Endothelial cell (in vitro differentiated cells): ENCODE measurements around the gene UBC. TPM values are rescaled to one million over a fixed set of nuclear protein-coding genes. Genes with fewer than 3 reads are reported as not detected.
"Not testable (repeated sequence)": the region's sequence is repeated elsewhere in the genome, so short reads cannot be mapped to it uniquely, and the experiment has no call there.

Source experiments
- DNase-seq: peaks from one replicate; pipeline ENCODE4 v3.0.0; 2021; ENCODE audit warnings: low spot score
- H3K27ac Mint-ChIP-seq: one replicate; pipeline ENCODE4 v1.8.0; 2021; ENCODE audit warnings: mixed read lengths, inconsistent platforms; ENCODE audit not compliant: unreplicated experiment
- H3K27me3 Mint-ChIP-seq: one replicate; pipeline ENCODE4 v1.8.0; 2021; ENCODE audit warnings: mild to moderate bottlenecking, moderate library complexity, mixed read lengths, inconsistent platforms; ENCODE audit not compliant: unreplicated experiment
- H3K36me3 Mint-ChIP-seq: one replicate; pipeline ENCODE4 v1.8.0; 2021; ENCODE audit warnings: mild to moderate bottlenecking, low read depth, mixed read lengths, inconsistent platforms; ENCODE audit not compliant: unreplicated experiment
- H3K4me1 Mint-ChIP-seq: one replicate; pipeline ENCODE4 v1.8.0; 2021; ENCODE audit warnings: mild to moderate bottlenecking, mixed read lengths, inconsistent platforms; ENCODE audit not compliant: unreplicated experiment
- H3K4me3 Mint-ChIP-seq: one replicate; pipeline ENCODE4 v1.8.0; 2021; ENCODE audit warnings: mild to moderate bottlenecking, mixed read lengths, inconsistent platforms; ENCODE audit not compliant: unreplicated experiment
- H3K9me3 Mint-ChIP-seq: one replicate; pipeline ENCODE4 v1.8.0; 2021; ENCODE audit warnings: mixed read lengths, inconsistent platforms; ENCODE audit not compliant: unreplicated experiment
- CTCF ChIP-seq: fragments of 200-600 bp; sonication (generic); IDR thresholded peaks from one replicate; pipeline ENCODE4 v1.5.0; 2021; ENCODE audit warnings: antibody characterized with exemption; ENCODE audit not compliant: unreplicated experiment
- total RNA-seq: library from RNA; stranded (reverse); fragmentation: NEBNext Ultra II Directional; extraction: Animal tissue kit (Norgen Biotek cat#: 25700); gene quantifications from one replicate; pipeline ENCODE4 v1.2.1, GENCODE V29; 2021; ENCODE audit not compliant: unreplicated experiment

UBC gene
- total RNA-seq, 1 donor from 2014 or later = 765 TPM

GRCh38 chr12:124906606-124907261 lies 7.7 kb downstream of the UBC start:
- peak; percentile 92 for TF ChIP-seq CTCF
- H3K27me3 Mint-ChIP-seq = peaks cover 5% of the 10 kb centered on the region
- peaks cover 27% of the 10 kb centered on the region for H3K4me1 Mint-ChIP-seq
- peak; percentile 93 for DNase-seq
- peak overlapping the region; percentile 4 for H3K27ac Mint-ChIP-seq
- H3K36me3 Mint-ChIP-seq = peaks cover 12% of the 10 kb centered on the region
- H3K9me3 Mint-ChIP-seq = no peaks in the 10 kb centered on the region
- no peak overlapping the region for H3K4me3 Mint-ChIP-seq

- peaks cover 1% of the 10 kb centered on the region for H3K27me3 Mint-ChIP-seq
- no peak for DNase-seq
- H3K27ac Mint-ChIP-seq = peak overlapping the region; percentile 26
- peaks cover 16% of the 10 kb centered on the region for H3K4me1 Mint-ChIP-seq
- H3K4me3 Mint-ChIP-seq = no peak overlapping the region
- H3K9me3 Mint-ChIP-seq = no peaks in the 10 kb centered on the region
- no peaks in the 10 kb centered on the region for H3K36me3 Mint-ChIP-seq
- TF ChIP-seq CTCF = no peak
These were observed 9.9 kb downstream of the UBC start for GRCh38 chr12:124904306-124905098.

- H3K4me1 Mint-ChIP-seq = peaks cover 16% of the 10 kb centered on the region
- H3K4me3 Mint-ChIP-seq = no peak overlapping the region
- H3K9me3 Mint-ChIP-seq = no peaks in the 10 kb centered on the region
- DNase-seq = no peak
- TF ChIP-seq CTCF = no peak
- no peaks in the 10 kb centered on the region for H3K36me3 Mint-ChIP-seq
- H3K27ac Mint-ChIP-seq = no peak overlapping the region
- H3K27me3 Mint-ChIP-seq = peaks cover 1% of the 10 kb centered on the region
These were observed 11.5 kb downstream of the UBC start for GRCh38 chr12:124902916-124903315.

GRCh38 chr12:124901003-124901402 lies 13.4 kb downstream of the UBC start:
- Mint-ChIP-seq H3K4me3 (no peak overlapping the region), H3K27ac (no peak overlapping the region), H3K4me1 (peaks cover 9% of the 10 kb centered on the region), H3K9me3 (no peaks in the 10 kb centered on the region), H3K36me3 (no peaks in the 10 kb centered on the region), H3K27me3 (peaks cover 1% of the 10 kb centered on the region)
- no peak for TF ChIP-seq CTCF
- no peak for DNase-seq

GRCh38 chr12:124900345-124900795 lies 14.1 kb downstream of the UBC start:
- not testable (repeated sequence) for H3K9me3 Mint-ChIP-seq, H3K27me3 Mint-ChIP-seq, H3K4me3 Mint-ChIP-seq, H3K36me3 Mint-ChIP-seq, H3K4me1 Mint-ChIP-seq, H3K27ac Mint-ChIP-seq, DNase-seq
